NOMO-1 treated with DMSO at 0.1 percent for 48 hours (cell line): ENCODE results near the gene CTRL.
A peak's percentile ranks its signal among the peaks of the same experiment; 100 is the strongest.

Experiments used
- DNase-seq: peaks from one replicate; lab custom pipeline; 2025; ENCODE audit not compliant: unreplicated experiment; lab: John Stamatoyannopoulos, UW

CTRL gene

DNA sequence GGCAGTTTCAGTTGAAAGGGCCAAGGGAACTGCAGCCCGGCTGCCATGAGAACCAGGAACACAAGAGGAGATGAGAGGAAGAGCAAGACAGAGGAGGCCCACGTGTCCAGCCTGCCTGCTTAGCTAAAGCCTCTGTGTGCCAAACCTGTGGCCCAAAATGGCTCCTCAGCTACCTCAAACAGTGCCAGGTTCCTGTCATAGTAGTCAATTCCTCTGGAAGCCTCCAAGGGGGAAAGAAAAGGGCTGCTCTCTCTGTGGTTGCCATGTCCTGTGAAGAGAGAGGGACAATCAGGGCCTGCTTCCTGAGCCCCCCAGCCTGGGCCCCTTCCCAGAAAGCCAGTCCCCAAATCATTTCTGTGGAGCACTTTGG is 31.6 kb upstream of the CTRL start:
- no peak for DNase-seq

GRCh38 chr16:67962135-67962534 is 30.5 kb upstream of the CTRL start:
- no peak for DNase-seq

GRCh38 chr16:67961551-67961957 is 29.9 kb upstream of the CTRL start:
- no peak for DNase-seq

DNA sequence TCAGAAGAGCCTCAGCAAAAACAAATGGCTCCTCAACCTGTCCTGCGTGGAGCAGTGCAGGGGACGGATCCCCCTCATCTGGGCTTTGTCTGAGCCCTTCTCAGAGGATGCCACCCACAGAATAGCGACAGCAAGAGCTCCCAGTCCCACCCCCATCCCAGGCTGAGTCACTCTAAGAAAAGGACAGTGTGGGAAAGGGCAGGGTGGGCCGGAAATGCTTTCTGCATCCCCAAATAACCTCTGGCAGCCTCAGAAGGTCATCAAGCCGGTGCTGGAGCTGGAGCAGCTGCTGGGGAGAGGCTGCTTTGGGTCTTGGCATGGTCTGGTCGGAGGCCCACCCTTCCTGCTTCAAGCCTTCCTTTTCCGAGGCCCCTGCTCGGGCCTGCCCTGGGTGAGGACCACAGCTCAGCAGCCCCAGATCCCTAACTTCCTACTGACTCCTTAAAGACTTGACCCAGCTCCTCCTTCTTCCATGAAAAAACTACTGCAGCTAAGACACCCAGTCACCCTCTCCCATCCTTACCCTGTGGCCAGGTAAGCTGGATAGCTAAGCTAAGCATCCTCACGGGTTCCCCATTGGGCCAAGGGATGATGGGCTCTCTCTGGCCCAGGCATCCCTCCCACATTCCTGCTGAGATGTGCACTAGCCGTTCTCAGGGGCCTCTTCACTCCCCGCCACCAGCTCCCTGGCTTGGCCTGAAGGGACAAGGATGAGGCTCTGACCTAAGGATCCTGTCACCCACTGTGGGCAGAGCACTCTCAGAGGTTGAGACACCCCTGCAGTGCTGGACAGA is 28.1 kb upstream of the CTRL start:
- no peak for DNase-seq

DNA sequence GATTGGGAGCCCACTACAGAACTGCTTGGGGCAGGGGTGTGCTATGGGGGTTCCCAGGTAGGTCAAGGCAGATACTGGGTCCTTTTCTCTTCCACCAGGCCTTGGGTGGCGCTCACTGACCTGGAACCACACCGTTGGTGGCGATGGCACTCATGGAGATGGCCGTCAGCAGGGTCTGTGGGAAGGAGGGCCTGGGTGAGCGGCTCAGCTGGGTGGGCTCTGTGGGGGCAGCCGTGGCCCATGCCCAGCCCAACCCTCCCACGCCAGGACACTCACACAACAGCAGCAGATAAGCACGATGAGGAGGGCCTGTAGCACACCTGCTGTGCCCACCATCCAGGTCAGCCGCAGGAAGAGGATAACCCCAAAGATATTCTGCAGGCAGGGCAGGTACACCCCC is 26.0 kb upstream of the CTRL start:
- DNase-seq, result no peak

DNA sequence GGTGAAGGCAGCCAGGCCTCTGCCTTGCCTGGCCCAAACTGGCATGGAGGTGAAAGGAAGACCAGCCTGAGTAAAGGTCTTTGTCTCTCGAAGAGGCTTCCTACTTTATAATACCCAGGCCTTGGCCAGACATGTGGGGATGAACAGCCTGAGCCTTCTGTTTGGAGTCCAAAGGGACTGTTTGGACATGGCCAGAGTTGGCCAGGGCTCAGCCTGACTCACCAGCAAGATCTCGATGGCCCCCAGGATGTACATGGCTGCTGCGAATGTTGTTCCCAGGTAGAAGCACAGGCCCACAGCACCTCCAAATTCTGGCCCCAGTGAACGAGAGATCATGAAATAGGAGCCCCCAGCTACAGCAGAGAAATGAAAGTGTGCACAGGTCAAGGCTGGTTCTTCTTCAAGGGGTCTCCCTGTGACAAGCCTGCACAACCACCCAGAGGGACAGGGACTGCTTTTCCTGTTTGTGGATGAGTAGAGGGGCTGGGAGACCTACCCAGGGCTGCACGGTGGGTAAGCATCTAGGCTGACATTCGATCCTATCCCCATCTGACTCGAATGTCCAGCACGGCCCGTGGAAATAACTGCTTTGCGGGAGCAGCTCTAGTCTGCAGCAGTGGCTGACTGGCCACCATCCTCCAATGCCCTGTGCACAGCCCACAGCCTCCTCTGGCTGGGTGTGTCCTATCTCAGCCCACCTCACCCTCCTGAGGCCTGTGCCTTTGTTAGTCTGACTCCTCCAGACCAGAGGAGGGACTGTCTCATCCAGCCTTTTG is 22.9 kb upstream of the CTRL start:
- DNase-seq, result no peak

DNA sequence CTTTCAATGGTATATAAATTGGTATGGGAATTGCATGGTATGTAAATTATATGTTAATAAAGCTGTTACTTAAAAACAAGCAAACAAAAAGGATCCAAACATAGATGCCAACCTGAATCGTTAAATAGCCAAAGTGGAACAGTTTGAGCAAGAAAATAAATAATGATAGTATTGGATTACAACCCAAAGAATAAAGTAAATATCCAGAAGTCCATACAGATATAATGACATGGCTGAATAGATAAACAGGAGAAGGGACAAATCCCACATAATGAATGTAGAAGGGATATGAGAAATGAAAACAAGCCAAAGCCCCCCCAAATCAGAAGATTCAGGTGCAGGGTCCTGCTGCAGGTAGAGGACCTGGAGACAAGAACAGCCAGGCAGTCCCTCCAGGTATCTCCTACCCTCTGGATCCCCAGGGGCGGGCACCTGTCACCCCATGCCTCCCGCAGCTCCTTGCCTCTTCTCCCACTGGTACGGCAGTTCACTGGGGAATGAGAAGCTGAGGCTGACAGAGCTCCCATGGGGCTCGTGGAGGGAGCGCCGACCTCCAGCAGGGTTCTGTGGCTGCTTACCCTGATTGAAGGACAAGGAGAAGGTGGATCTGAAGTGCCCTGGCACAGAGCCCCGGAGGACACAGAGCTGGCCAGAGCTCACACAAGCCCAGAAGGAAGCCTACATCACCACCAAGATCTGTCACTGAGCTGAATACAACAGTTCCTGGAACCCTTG is 22.1 kb upstream of the CTRL start:
- DNase-seq, result no peak

- no peak for DNase-seq
Measured at GRCh38 chr16:67951485-67951884, 19.8 kb upstream of the CTRL start.

- DNase-seq, result no peak
Measured at GRCh38 chr16:67950335-67950843, 18.7 kb upstream of the CTRL start.

GRCh38 chr16:67949645-67950044 is 18.0 kb upstream of the CTRL start:
- DNase-seq, result no peak

DNA sequence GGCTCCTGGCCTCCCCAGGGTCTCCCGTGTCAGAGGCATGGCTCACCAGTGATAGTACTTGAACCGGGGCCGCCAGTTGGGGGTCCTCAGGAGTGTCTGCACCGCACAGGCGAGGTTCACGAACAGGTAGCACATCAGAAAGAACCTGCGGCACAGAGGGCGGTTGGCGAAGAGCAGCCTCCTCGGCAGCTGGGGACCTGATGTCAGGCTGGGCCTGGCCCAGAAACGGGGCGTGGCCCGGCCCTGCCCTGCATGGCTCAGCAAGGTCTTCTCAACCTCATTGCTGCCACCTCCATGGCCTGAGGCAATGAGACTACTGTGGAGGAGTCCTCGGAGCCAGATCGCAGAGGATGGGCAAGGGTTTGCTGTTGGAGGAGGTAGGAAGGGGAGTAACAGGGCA is 16.4 kb upstream of the CTRL start:
- DNase-seq, result no peak

DNA sequence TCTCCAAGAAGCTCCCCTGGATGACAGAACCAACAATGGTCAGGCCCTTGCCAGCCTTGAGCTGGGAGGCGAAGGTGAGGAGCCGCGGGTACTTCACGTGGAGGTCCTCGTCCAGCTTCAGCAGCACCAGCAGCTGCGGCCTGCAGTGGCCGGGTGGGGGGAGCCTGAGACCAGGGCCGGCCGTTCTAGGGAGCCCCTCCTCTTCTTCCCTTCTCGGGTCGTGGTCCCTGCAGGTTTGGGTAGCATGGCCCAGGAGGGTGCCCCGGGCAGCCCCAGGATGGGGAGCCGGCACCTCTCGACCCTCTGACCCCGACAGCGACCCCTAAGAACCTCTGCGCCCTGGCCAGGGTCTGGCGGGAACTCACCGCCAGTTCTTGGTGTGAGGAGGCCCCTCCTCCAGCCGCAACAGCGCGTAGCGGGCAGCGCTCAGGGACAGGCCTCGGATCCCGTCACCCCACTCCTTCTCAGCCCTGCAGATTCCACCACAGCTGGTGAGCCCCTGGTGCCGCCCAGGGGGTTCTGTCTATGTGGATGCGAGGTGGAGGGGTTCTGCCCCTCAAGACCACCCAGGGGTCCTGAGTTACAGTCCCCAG is 15.4 kb upstream of the CTRL start:
- no peak for DNase-seq

DNA sequence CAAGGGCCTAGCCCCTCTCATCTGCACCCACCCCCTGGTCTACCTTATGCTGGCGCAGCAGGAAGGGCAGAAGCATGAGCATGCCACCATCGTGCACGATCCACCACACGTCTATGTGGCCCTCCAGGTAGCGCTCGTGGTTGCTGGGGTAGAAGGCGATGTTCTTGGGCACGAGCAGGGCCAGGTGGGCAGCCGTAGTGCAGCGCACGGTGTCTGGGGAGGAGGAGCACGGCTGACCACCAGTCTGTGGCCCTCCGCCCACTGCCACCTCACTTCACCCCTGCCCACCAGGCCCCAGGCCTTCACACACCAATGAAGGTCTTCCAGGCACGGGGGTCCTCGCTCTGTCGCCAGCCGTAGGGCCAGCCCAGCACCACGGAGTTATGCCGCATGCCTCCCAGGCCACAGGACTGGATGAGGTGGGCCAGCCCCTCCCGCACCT is 14.5 kb upstream of the CTRL start:
- DNase-seq, result no peak

DNA sequence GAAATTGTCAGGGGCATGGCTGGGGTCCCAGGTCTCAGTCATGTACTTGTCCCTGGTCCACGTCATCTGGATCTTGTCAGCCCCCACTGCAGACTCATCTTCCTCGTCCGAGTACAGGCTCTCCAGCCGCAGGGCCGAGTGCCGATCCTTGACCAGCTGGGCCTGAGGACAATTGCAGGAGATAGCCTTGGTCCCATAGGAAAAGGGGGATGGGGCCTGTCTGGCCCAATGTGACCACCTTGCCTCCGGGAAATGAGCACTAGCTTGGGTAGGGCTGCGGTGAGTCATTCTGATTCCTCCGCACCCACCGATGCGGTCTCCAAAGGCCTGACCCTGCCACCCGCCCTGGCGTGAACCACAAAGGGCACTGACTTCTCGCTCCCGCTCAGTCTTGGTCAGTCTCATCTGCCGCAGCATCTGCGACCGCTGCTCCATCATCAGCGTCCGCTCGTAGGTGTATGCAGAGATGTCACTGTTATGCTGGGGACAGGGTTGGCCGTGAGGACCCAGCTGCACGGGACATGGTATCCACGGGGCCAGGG is 13.8 kb upstream of the CTRL start:
- DNase-seq, result no peak

DNA sequence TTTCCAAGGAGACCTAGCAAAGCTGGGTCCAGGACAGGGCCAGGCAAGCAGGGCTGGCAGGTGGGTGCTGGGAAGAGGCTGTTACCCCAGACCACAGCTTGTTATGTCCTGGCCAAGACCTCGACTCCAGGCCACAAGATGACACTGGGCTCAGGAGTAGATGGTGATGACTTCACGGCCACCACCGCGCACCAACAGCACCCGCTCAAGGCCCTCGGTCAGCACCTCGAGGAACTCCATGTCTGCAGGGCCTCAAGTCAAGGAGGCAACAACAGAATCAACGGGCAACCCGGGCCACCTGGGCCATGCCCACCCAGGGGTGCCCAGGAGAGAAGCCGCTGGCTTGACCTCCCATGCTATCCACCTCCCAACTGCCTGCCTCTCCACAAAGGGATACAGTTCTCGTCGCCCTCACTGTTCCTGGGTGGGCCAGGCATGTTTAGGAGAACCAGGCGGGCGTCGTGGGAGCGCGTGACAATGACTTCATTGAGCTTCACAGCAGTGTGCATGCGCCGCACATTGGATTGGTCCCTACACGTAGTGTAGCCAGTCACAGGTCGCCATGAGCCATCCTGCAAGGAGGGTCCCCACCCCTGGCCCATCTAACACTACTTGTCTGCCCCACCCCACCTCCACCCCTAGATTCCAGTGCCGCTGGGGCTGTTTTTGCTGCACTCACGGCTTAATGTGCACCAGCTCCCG is 13.2 kb upstream of the CTRL start:
- DNase-seq, result no peak

DNA sequence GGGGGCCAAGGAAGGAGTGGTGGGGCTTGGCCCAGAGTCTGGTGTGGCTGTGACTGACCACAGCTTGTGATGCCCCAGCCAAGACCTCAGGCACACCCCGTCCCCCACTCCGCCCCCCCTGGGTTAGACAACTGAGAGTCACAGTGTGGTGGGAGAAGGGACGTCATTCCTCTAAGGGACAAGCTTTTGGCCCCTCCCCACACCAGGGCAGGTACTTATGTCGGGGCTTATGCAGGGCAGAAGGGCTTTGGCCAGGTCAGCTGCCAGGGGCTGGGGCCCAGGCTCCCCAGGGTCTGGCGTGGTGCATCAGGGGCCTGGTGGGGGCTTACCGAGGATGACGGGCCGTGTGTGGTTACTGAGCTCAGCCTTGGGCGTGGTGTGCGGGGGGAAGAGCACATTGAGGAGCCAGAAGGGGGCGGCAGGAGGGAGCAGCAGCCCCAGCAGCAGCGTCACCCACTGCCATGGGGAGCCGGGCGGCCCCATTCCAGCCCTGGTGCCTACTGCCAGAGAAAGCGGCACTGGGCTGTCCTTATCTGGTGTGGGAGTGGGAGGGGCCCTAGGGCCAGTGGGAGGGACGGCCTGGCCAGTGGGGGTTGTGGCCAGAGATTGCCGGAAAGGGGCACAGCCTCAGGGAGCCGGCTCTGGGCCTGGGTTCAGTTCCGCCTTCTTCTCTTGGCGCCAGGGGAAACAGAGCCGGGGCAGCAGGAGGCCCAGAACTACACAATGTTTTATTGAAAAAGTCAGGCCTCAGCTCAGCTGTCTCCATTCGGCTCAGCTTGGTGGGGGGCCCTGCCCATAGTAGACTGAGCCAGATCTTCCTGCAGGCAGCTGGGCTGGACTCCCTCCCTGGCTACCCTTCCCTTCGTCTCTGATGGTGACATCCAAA is 12.2 kb upstream of the CTRL start, which contains the start of gene LCAT:
LCAT (minus strand) TSS at position 502 of the 886 bp plus-strand sequence; CDS start at position 483, 19 bp downstream.
- peak; percentile 59 for DNase-seq

DNA sequence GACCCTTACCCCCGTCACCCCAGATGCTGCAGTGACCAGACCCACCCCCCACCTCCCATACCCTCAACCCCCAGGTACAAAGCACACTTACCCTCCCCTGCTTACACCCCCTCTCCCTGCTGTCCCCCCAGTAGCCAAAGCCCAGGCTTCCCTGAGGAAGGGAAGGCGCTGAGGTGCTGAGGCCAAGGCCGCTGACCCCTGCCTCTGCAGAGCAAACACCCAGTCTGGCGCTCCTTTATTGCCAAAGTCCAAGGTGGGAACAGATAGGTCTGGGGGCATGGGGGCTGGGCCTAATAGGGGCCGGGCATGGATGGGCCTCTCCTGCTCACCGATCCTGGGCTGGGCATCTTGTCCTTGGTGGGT is 11.6 kb upstream of the CTRL start:
- DNase-seq, result no peak

DNA sequence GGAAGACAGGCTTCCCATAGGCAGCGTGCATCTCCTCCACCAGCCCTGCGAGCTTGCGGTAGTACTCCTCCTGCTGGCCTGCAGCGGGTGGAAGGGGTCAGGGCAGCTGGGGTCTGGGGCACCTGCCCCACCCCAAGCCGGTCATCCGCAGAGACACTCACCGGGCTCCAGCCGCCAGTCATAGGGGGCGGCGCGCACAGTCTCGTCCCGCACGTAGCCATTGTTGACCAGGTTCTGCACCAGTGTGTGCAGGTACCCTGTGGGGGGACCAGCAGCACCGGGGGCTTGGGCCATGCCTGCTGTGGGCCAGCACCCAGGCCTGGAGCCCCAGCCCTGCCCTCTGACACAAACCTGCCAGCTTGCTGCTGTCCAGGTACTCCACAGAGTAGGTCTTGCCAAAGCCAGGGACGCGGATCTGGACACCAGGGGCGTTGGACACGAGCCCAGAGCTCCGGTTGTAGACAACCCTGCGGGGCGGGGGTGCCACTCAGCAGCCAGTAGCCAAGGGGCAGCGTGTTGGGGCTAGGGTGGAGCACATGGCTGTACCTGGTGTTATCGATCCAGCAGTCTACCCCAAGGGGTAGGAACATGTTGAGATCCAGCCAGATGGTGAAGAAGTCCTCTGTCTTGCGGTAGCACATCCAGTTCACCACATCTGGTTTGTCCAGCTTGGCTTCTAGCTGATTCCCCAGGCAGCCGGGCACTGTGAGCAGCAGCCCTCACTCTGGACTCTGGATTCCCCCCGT is 11.0 kb upstream of the CTRL start:
- DNase-seq, result no peak

DNA sequence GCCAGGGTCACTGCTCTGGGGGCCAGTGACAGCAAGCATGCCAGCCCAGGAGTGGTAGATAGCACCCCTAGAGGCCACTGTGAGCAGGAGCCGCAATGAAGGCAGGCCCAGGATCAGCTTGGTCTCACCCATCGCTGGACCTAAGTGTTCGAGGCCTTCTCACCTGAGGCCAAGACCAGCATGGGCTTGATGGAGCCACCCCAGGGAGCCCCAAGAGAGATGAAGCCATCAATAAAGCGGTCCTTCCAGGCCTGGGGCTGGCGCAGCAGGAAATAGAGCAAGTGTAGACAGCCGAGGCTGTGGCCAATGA is 10.5 kb upstream of the CTRL start:
- DNase-seq, result no peak
